HTERT RPE-1 (cell line): Measurements from ENCODE around the gene SPDYE6.
"Not testable (repeated sequence)": the region's sequence is repeated elsewhere in the genome, so short reads cannot be mapped to it uniquely, and the experiment has no call there.

Source experiments
- in situ Hi-C: fragments of 300-500 bp; cut with MboI; formaldehyde crosslinking; loops from 4 replicates; pipeline ENCODE4 v1.14.3; 2020; ENCODE audit warnings: low sequenced_read_pairs

The SPDYE6 gene

DNA sequence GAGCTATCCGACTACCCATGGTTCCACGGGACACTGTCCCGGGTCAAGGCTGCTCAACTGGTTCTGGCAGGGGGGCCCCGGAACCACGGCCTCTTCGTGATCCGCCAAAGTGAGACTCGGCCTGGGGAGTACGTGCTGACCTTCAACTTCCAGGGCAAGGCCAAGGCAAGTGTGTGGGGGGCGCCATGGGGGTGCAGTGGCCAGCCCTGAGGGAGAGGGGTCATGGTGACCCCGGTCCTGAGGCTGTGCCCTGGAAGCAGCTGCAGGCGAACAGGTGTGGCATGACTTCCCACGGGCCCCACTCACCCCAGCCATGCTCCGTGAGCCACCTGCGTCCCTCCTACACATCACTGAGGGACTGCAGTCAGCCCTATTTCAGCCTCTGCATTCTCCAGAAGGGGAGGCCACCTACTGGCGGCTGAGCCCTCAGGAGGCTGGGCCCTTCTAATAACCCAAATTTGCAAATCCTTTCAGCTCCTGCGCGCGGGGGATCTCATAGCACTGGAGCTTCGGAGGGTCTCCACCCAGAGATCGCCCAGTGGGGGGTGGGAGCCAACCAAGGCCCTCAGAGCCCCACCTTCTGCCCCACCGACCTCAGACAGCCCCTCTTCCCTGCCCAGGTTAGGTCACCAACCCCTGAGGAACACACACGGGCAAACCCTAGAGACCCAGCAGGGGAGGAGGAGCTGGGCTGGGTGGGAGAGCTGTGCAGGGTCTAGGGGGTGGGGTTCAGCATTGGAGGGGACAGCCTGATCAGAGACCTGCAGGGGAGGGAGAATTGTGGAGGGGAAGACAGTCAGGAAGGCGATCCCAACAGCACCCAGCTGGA lies 38.8 kb downstream of the SPDYE6 start:
- in situ Hi-C loops: no loop called here

DNA sequence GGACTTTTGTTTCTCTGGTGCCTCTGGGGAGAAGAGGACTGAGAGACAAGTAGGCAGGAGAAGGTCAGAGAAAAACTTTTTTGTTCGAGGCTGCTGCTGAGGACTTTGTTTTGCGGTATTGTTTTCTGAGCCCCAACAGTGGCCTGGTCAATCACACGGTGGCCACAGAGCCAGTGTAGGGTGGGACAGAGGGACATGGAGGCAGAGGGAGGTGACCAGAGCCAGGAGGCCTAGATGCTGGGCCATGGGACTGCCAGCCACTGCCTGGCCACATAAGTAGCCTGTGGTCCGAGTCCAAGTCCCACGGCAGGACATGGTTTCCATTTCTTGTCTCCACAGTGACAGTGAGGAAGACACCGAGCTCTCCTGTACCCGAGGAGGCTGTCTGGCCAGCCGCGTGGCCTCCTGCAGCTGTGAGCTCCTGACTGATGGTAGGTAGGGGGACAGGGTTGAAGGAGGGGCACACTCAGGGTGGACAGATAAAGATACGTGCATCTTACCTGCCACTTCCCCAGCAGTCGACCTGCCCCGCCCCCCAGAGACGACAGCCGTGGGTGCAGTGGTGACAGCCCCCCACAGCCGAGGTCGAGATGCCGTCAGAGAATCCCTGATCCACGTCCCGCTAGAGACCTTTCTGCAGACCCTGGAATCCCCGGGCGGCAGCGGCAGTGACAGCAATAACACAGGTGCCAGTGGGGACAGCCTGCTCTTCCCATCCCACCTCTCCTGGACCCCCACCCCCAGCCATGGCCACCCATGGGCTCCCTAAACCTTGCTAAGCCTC lies 42.1 kb downstream of the SPDYE6 start:
- in situ Hi-C loops: no loop called here

DNA sequence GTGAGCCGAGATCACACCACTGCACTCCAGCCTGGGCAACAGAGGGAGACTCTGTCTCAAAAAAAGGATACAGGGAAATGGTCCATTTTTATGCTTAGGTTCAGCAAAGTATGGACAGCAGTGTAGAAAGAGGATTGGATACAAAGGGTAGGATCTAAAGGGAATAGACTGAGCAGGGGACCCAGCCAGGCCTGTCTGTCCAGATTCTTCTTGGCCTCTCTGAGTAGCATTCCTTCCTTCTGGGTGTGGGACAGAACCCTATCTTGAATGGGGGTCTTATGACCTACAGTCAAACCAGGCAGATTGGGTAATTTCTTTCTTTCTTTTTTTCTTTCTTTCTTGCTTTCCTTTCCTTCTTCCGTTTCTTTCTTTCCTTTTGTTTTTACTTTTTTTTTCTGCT lies 43.9 kb downstream of the SPDYE6 start:
- in situ Hi-C loops: no loop called here

DNA sequence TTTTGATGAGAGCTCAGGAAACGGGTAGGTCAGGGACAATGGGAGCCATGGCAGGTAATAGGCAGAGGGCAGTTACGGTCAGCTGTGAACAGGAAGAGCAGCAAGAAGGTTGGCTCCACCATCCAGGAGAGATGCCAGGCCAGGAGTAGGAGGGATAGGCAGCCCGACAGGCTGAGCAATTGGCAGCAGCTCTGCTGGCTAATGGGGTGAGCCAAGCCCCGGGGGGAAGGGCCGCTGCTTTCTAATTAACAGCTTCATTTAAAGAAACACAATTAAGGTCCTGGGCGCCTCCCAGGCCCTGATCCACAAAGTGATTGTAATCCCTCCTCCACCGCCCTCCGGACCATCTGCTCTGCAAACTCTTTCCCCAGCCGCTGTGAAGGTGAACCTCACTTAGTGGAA lies 45.8 kb downstream of the SPDYE6 start:
- in situ Hi-C loops: no loop called here

DNA sequence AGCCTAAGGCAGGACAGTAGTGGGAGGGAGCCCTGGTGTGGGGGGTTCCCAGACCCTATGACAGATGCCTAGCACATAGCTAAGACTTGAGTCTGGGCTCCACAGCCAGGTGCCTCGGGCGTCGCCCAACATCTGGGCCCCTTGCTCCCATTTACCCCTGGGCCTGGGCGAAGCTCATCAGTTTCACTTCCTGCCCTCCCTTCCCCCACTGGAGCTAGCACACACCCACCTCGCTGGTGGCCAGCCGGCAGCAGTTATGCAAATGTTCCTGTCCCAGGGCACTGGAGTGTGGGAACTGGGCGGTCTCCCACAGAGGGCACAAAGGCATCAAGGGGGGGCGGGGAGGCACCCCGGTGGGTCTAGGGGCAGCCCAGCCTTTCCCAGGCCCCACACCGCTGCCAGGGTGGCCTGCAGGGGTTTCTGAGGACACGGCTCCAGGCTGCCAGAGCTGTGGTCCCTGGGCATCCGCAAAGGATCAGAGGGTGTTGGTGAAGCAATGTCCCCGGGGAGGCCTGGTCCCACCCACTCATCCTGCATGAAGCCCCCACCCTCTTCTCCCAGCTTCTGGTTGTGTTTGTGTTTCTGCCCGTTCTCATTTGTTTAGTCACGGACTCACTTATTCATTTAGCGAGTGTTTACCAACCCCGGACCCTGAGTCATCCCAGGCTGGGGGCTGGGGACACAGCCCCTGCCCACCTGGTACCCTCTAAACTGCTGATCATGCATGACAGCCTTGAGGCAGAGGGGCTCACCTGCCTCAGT lies 49.1 kb downstream of the SPDYE6 start:
- in situ Hi-C loops: no loop called here

DNA sequence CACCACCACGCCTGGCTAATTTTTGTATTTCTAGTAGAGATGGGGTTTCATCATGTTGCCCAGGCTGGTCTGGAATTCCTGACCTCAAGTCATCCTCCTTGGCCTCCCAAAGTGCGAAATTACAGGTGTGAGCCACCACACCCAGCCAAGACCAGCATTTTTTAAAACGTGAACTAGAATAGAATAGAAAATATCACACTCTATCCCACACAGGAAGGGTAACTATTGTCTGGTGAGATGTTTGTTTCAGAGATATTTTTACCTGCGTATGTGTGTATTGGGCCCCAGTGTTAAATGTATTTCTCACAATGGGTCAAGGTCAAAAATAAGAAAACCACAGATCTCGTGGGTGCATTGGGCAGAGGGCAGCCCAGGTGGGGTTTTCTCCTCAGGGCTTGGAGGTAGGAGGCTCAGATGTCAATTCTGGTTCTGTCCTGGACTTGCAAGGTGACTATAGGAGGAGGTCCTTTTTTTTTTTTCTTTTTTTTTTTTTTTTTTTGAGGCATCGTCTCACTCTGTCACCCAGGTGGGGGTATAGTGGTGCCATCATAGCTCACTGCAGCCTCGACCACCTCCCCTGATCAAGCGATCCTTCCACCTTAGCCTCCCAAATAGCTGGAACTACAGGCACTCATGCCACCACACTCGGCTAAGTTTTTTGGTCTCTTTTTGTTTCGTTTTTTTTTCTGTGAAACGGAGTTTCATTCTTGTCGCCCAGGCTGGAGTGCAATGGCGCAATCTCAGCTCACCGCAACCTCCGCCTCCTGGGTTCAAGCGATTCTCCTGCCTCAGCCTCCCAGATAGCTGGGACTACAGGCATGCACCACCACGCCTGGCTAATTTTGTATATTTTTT lies 50.6 kb downstream of the SPDYE6 start:
- in situ Hi-C loops: no loop called here

DNA sequence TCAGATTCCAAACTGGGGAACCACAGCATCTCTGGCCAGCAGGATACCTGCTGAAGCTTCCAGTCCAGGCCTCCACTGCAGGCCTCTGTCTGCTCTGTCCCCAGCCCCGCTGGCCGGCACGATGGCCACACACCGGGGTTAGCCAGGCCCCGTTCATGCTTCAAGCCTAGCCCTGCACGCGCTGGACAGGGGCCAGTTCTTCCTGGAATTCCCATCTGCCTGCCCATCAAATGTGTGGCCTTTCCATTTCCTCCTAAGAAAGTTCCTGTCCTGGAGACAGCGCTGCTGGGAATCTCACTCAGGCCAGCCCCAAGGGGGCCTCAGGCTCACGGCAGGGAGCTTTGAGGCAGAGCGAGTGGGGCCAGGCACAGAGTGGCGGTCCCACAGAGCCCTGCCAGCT lies 51.6 kb downstream of the SPDYE6 start:
- in situ Hi-C loops: no loop called here

DNA sequence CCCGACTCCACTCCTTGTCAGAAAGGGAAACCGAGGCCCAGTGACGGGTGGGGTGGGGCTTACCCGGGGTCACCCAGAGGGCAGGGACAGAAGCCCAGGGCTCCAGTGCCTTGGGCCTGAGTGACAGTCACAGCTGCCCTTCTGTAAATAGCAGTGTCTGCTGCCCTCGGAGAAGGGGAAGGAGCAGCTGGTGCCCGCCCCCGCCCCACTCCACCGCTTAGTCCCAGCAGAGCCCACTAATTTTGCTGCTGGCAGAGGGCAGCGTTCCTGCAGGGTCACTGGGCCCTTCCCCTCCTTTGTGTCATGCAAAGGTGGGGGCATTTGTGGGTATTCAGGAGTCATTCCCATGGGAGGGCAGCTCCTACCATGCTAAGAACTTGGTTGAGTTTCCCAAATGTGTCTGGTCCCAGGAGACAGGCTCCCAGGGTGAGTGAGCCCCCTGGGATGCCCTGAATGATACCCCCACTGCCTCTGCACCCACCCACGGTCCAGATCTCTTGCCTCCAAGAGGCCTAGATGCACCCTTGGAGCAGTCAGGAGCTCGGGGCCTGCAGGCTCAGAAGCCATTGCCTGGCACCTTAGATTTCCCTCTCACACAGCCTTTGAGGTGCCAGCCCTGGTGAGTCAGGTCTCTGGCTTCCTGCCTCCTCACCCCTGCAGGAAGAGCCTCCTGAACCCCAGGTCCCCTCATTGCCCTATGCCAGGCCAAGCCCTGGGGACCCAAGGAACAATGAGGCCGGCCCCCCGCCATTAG lies 52.4 kb downstream of the SPDYE6 start:
- in situ Hi-C loops: no loop called here

DNA sequence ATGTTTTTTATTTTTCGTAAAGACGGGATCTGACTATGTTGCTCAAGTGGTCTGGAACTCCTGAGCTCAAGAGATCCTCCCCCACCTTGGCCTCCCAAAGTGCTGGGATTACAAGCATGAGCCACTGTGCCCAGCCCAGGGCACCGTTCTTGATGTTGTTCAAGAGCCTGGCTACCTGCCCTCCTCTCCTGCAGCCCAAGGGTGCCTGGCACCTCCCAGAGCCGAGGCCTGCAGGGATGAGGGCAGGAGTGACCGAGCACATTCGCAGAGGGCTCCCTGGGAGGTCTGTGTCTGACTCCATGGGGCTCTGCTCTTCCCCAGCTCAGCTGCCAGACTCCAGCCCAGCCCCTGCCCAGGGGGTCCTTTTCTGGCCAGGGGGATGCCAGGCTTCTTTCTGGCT lies 54.2 kb downstream of the SPDYE6 start:
- in situ Hi-C loops: no loop called here

DNA sequence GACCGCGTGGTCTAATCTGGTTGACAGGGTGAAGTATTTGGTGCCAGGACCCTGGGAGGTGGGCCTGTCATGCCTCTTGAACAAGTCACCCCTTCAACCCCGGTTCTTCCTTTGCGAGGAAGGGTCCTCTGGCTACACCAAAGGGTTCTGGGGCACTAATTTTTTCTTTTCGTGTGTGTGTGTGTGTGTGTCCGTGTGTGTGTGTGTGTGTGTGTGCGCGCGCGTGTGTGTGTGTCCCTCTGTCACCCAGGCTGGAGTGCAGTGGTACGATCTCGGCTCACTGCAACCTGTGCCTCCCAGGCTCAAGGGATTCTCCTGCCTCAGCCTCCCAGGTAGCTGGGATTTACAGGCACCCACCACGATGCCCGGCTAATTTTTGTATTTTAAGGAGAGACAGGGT lies 54.9 kb downstream of the SPDYE6 start:
- in situ Hi-C loops: not testable (repeated sequence)

DNA sequence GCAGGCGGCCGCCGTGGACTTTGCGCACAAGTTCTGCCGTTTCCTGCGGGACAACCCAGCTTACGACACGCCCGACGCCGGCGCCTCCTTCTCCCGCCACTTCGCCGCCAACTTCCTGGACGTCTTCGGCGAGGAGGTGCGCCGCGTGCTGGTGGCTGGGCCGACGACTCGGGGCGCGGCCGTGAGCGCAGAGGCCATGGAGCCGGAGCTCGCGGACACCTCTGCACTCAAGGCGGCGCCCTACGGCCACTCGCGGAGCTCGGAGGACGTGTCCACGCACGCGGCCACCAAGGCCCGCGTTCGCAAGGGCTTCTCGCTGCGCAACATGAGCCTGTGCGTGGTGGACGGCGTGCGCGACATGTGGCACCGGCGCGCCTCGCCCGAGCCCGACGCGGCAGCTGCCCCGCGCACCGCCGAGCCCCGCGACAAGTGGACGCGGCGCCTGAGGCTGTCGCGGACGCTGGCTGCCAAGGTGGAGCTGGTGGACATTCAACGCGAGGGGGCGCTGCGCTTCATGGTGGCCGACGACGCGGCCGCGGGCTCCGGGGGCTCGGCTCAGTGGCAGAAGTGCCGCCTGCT lies 55.5 kb downstream of the SPDYE6 start:
- in situ Hi-C loops: no loop called here

DNA sequence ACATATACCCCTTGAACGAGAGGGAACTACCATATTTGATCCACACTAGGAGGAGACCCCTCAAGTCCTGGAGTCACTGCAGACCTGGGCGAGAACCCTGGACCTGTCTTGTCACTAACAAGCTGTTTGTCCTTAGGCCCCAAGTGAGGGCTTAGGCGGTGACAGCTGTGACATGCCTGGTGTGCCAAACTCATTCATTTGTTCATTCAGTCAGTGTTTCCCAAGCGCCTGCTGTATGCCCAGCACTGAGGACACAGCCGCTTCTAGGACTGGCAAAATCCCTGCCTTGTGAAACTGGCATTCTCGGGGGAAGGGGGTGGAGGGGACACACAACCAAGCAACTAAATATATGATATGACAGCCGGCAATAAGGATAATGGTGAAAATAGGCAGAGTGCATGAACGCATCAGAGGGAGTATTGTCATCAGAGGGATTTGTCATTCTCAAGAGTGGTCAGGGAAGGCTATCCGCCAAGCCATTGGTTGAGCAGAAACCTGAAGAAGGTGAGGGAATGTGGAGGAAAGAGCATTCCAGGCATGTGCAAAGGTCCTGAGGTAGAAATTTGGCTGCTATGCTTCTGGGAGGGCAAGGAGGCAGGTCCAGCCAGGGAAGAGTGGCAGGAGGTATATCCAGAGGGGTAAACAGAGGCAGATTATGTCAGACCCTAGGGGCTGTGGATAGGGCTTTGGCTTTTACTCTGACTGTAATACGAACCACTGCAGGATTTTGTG lies 58.6 kb downstream of the SPDYE6 start:
- in situ Hi-C loops: no loop called here

DNA sequence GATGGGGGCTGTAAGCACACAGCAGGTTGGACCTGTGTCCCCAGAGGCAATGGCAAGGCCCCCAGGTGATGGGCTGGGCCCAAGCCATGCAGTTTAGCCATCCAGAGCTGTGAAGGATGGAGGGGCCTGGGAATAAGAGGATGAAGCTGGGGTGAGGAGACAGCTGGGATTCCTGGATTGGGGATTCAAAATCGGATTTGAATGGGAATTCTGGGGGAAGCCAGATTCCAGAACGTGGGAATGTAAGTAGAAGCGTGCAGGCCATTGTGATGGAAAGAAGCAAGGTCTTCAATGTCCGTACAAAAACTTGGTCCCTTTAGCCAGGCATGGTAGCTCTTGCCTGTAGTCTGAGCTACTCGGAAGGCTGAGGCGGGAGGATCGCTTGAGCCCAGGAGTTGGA lies 59.7 kb downstream of the SPDYE6 start:
- in situ Hi-C loops: no loop called here

DNA sequence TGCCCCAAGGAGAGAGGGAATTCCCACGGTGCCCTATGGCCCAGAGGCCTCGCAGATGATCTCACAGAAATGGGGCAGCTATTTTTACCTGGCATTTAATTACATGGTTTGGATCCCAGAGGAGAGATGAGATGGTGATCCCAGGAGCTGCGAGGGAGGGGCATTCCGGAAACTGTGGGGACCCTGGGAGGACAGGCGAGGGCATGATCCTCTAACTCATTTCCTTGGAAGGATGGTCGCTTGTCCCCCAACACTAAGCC lies 60.1 kb downstream of the SPDYE6 start:
- in situ Hi-C loops: no loop called here
